Activated CD4-positive, alpha-beta T cell treated with anti-CD3 and anti-CD28 coated beads, Interleukin-2, amount 50 U/mL, for 48 hours (primary cell): Measurements from ENCODE around the gene CTRB1.
"Not testable (repeated sequence)": the region's sequence is repeated elsewhere in the genome, so short reads cannot be mapped to it uniquely, and the experiment has no call there.

Experiments
- DNase-seq, 2 experiments: peaks; one replicate each; pipeline ENCODE4 v3.0.0-alpha.2; 2020

Gene CTRB1

DNA sequence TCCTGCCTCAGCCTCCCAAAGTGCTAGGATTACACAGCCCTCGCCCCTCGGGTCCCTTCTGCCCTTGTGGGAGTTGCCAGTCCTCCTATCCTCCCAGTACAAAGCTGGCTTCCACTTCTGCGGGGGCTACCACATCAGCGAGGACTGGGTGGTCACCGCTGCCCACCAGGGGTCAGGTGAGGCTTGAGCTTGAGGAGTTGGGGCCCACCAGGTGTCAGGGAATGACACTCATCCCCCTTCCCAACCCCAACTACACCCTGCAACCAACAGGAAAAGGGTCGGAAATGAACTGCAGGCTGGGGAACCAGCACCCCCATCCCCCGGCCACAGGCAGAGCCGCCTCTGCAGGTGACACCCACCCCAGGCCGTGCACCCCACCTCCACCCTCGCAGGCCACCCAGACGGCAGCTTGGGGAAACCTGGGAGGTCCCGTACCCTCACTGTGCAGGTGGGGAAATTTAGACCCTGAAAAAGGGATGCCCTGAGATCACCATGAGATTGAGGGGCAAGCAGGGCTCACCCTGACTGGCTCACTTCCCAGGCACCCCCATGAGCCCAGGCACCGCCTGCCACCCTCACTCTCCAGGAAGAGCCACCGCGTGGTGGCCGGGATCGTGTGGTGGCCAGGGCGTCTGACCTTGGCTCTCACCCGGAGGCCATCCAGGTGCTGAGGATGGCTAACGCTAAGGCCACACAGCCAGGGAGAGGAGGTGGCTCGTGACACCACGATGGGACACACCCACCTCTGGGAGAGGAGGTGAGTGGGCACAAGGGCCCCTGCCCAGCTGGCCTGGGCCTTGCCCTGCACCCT lies 8.0 kb downstream of the CTRB1 start:
- DNase-seq, result no peak

DNA sequence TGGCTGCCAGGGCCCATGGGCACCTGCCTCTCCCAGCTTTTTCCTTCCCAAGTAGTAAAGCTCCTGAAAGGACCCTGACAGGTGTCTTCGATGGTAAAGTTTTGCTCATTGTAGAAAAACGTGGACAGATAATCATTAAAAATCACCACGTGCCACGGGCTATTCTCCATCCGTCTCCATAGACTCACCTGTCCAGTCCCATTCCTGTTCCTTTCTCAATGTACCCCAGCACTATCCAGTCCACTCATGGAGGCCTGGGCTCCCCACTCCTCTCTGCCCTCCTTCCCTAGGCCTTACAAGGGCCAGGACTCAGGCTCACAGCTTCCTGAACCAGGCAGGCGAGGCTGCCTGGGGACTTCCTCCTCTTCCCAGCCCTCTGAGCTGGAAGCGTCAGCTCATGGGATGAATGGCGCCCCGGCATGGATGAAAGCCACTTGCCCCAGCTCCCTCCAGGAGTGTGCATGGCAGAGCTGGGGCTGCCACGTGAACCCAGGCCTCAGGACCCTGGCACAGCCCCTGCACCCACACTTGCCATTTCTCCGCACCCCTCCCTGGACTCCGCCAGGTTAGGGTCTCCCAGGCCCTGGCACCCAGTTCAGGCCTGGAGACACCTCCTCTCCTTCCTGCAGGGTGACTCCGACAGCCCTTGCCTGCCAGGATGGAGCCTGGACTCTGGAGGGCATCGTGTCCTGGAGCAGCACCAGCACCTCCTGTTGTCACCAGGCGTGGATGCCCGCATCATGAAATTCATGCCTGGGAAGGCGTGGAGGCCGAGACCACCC lies 8.8 kb downstream of the CTRB1 start:
- no peak for DNase-seq

DNA sequence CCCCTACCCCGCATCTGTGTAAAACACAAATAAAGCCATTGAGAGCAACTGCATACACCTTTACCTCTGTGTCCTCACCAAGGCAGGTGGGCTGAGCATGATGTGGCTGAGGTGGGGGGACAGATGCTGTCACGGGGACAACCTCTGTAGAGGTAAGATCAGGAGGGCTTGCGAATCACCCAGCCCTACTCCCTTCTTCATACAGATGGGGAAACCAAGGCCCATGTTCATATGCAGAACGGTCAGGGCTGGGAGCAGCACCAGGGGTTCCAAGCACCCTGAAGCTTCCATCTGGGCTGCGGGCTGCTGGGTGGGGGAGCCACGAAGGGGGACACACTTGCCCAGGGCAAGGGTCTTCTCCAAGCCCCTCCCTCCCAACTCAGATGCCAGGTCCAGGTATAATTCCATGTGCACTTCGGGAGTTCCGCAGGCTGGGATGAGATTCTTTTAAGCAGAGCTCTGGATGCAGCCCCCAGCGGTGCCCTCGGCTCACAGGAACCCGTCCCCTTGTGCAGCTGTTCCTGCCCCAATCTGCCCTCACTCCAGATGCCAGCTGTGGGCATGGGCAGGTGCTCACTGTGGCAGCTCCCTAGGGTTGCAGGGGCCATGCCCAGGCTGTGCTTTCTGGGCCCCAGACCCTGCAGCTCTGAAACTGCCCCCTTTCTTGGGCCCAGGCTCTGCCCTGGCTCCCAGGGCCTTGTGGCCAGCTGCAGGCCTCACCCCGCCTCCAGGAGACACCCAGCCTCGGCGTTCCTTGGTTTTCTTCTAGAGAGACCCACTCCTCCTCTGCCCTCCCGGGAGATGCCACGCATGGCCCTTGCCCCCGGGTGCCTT lies 9.6 kb downstream of the CTRB1 start:
- DNase-seq, result no peak

DNA sequence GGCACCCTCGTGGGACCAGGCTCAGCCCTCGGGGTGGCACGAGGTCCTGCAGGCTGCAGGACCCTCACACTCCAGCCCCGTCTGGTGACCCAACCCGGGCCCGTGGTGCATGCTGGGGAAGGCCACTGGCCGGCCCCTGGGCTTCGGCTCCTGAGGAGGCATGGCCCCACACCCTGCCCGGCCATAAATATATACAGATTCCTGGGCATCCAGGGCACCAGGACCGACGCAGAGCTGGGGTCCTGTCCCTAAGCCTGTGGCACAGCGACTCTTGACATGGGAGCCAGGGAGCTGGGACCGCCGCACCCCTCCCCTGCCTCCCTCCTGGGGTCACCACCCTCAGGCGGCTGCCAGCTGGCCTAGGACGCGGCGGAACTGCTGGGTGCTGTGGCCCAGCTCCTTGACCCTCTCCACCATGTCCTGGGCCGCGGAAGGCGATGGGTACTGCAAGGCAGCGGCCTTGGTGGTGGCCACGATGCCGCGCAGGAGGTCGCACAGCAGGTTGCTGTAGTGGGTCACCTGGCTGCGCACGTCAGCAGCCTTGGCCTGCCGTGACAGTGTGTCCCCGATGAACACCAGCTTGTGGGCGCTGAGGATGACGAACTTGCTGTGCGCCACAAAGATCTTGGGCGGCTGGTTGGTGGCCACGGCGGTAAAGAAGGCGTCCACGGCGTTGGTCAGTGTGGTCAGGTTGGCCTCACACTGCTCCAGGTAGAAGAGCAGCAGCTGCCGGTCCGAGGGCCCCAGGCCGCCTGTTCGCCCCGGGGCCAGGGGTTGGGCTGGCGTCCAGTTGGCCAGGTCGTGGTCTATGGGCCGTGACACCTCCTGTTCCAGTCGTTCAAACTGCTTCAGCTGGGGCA lies 10.6 kb downstream of the CTRB1 start:
- no peak for DNase-seq

DNA sequence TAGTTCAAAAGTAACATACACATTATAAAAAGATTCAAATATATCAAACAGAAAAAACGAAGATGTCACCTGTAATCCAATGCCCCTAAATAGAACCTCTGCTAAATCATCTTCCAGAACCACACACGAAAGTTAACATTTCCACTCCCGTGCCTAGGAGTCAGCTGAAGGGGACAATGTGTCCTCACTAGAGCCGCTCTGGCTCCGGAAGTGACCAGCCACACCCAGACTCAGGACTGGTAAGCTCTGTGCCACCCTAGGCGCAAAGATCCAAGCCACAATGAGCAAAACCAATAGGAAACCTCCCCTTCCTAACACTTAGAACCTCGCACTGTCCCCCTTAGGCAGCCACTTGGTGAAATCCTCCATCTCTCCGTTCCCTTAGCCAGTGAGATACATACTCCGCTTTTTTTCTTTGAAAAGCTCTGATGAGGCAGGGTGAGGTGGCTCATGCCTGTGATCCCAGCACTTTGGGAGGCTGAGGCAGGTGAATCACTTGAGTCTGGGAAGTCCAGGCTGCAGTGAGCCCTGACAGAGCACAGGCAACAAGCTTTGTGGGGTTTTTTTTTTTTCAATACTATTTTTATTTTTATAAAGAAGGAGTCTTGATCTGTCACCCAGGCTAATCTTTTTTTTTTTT lies 11.8 kb downstream of the CTRB1 start:
- no peak for DNase-seq

DNA sequence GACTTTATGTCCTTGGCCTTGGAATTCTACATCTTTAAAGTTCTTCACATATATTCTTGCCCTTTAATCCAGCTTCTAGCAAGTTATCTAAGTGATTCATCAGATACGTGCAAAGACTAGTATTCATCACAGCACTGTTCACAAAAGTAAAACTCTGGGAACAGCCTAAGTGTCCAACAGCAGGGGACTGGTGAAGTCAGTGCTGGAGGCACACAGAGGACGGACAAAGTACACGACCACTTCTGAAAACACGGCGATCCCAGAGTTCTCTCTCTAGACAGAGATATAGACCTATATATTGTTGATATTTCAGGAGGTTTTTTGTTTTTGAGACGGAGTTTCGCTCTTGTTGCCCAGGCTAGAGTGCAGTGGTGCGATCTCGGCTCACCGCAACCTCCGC lies 12.8 kb downstream of the CTRB1 start:
- no peak for DNase-seq

DNA sequence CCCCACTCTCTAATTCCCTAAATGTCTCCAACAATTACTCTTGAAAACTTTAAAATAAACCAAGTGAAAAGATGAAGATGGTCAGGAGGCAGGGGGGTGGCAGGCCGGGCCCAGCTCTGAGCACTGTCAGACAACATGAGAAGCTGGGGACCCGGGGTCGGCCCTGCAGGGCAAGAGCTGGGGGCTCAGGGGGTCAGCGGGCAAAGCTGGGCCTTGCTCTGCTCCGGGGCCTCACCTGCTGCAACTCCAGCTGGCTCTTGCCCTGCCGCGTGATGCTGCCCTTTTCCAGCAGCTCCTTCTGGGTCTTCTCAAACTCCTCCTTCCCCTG lies 14.8 kb downstream of the CTRB1 start:
- DNase-seq, result no peak

DNA sequence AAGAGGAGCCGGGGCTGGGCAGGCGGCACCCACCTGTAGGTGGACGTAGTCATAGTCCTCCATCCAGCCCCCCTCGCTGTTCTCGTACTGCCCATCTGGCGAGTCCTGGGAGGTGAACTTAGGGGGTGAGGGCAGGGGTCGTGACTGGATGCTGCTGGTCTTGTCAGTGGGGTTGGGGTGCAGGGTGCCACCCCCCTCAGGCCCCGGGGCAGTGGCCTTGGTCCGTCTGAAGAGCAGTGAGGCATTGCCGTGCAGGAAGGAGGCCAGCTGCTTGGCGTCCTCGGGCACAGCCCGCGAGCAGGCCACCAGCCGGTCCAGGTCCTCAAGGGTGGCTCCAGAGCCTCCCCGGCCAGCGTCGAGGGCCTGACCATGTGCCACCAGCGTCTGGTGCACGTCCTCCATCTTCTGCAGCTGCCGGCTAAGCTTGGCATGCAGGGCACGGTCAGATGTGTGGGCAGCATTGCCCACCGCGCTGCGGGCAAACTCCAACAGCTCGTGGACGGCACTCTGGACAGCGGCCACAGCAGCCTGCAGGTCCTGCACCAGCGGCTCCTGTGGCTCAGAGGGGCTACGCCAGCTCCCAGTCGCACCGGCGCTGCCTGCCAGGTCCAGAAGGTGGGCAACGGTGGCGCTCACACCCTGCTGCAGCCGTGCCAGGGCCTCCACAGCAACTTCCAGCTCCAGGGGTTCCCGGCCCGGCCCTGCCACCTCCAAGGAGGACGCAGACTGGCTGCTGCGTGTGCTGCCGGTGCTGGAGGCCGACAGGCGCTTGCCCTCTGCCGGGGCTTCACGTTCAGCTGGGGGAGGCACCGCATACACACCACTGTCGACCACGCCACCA lies 16.3 kb downstream of the CTRB1 start:
- no peak for DNase-seq

DNA sequence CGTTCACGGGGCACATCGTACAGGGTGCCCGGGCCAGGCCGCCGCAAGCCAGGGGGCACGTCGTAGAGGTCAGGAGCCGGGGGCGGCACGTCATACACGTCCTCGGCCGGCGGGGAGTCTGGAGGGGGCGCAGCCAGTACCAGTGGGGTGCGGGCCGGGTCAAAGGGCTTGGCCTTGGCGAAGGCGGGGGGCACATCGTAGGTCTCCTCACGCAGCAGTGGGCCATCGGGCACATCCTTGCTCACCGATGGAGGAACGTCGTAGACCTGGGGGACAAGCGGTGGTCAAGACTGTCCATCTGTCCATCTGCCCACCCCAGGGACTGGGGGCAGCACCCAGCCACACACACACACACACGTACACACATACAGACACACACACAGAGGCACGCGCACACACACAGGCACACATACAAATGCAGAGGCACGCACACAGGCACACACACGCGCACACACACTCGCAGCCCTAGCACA lies 17.0 kb downstream of the CTRB1 start:
- no peak for DNase-seq

DNA sequence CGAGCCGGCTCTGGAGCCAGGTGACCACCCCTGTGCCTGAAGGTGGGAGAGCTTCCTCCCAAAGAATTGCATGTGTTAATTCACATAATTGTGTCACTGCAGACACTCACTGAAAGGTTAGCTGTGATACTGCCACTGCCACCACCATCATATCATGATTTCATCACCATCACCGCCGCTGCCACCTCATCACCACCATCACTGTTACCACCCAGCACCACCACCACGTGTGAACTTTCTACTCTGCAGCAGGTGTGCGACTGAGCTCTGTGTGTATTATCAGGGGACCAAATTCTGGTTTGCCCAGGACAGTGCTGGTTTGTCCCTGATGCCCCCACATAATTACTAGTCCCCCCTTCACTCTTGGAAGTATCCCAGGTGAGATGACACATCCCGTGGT lies 17.4 kb downstream of the CTRB1 start:
- DNase-seq, result no peak

DNA sequence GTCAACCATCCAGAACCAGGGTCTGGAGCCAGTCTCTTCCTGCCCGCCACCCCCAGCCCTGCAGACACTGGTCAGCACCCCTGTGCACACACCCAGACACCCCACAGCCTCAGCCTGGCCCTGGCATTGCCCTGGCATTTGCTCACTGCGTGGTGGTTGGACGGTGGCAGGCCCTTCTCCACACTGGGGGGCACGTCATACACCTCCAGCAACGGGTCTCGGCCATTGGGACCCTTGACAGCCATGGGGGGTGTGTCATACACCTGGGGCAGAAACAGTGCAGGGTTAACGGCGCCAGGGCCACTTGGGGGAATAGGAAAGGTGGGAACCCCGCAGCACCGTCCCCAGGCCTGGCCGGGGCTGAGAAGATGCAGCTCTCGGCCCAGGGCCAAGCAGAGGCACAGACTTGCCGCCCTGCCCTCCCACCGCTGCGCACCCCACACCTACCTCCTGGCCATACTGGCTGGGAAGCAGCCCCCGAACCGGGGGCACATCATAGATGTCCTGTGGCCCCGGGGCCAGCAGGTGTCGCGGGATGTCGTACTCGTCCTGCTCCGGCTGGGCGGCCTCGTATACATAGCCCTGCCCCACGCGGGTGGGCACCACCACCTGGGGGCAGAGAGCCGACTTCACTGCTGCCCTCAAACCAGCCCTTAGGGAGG lies 18.1 kb downstream of the CTRB1 start:
- no peak for DNase-seq

DNA sequence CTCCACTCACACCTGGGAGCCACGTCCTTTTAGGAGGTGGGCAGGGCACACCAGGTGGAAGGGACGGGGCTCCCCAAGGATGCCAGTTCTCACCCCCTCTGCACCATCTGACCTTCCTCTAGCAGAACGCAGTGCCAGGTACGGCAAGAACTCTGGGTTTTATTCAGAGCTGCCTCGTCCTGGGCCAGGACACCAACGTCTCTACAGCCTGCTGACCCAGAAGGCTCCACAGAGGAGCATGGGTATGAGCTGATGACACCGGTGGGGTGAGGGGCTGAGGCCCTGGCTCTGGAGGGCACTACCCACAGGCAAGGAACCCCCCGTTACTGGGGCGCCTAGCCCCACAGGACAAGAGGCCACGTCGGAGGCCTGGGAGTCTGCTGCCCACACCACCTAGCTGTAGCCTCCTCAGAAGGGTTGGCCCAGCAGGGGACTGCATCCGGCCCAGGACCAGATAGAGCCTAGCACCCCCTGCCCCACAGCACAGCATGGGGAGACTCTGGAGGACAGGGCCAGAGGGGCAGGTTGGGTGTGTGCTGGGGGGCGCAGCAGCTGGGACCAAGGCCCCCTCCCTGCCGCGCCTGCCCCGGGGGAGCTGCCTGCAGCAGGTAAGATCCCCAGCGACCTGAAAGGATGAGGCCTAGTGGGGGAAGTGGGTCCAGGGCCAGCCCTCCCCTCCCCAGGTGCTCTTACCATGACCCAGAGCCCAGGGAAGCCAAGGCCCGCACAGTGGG lies 18.8 kb downstream of the CTRB1 start:
- no peak for DNase-seq

DNA sequence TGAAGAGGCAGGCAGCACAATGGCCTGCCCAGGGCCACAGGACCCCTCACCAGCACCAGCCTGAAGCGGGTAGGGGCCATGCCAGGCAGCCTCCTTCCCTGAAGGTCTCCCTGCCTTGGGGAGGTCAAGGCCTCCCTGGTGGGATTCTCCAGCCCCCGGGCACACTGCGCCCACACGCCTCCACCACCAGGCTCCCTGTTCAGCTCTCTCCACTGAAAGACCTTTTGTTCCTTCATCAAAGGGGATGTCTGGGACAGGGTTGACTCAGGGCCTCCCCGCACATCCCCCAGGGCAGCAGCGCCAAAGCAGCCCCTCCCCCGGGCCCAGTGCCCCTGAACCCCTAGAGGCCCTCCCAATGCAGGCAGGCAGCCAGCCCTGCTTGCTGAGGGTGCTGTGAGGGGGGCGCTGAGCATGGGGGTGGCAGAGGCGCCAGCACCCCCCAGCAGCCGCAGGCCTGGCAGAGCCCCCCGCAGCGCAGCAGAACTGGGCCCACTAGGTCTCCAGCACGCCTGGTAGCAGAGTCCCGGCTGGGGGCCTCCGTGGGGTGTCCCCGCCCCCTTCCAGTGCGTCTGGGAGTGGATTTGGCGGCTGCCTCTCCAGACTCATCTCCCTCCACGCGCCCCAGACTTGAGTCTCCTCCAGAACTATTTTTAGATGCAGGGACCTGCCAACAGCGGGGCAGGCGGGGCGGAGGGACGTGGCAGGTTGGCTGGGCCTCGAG lies 19.5 kb downstream of the CTRB1 start:
- DNase-seq, result no peak

DNA sequence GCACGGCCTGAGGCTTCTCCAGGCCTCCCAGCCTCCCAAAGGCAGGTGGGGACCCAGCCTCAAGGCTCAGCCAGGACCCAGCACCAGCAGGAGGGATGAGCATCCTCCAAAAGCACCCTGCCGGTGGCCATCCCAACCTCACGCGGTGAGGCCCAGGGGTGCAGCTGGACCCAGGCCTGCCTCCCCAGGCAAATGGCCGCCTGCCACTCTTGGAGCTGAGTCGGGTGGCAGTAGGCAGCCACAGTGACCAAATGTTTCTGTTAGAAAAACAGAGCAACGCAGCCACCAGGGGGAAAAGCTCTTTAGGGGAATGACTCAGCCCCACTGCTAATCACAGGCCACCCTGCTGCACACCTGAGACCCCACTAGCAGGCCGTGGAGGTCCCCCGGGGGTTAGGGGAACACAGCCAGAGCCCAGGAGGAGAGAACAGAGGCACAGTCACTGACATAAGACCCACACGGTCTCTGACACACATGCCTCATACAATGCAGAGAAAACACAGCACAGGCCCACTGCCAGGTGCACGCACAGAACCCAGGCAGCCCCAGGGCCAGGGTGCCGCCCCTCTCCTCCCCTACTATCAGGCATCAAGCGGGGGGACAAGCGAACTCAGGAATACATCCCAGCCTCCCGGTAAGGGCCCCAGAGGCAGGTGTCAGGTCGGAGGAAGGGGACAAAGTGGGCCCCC lies 20.2 kb downstream of the CTRB1 start:
- no peak for DNase-seq

DNA sequence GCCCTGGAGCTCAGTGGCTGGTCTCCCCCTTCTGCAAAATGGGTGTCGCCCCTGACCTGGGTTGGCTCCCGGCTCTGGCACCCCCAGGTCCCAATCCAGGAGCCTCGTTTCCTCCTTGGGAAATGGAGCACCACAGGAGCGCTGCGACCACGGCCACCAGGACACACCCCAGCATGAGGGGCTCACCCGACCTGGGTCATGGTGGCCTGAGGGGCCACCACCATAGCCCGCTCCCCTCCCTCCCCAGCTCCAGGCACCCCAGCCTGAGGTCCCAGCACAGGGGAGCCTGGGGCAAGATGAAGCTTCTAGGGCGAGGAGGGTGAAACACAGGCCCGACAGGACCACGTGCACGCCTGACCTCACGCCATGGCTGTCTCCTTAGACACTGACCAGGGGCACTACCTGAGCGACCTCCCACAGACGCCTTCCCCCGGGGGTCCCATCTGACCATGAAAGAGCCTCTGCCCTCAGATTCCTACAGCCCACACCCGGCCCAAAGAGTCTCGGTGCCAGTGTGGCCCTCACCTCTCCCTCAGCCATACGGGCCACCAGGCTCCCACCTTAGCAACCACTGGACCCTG lies 20.8 kb downstream of the CTRB1 start:
- DNase-seq, result no peak

DNA sequence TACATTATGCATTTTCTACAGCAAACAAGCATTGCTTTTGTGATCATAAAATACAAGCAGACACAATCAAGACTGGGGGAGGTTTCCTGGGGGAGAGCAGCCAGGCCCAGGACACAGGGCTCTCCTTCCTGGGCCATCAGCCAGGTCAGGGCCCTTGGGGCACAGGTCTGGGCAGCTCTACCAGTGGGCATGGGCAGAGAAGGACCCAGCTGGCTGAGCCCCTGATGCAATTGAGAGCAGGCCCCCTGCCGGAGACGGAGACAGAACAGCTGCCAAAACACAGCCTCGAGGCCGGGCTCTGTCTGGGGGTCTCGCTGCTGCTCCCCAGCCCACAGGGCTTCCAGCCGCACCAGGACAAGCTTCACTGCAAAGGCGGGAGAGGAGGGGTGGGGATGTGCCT lies 21.8 kb downstream of the CTRB1 start:
- DNase-seq, result not testable (repeated sequence)

DNA sequence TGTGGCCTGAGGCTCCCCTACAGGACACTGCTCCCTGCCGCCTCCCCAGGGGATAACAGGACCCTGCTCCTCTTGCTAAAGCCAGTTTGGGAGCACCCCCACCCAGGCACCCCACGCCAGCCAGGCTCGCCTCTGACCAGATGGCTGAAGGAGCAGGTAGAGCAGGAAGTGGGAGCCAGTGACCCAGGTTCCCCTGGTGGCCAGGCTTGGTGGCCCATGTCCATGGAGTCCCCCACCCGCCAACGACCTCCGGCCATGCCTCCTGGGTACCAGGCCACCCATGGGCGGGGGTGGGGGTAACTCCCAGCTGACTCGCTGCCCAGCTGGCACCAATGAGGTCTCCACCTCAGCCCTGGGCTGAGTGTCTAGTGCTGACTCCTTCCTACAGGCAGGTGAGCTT lies 22.6 kb downstream of the CTRB1 start:
- no peak for DNase-seq

DNA sequence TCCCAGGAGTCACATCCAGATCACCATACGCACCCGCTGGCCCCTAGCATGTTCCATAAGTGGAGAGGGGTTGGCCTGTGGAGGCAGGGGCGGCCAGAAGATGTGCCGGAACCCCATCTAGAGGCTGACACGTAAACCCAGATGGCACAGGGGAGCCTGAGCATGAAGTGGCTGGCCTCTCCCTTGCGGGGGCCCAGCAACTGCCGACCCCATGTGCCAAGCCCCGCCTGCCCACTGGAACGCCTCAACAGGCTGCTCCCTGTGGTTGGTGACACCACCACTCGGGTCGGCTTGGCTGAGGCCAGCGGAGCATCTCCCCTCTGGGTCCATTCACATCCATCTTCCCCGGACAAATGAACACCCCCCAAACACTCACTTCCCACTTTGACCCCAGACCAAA lies 23.2 kb downstream of the CTRB1 start:
- DNase-seq, result no peak
